Globus pallidus (tissue), 1 donor: Measurements from ENCODE around the gene TNKS1BP1.
"Not testable (repeated sequence)": the region's sequence is repeated elsewhere in the genome, so short reads cannot be mapped to it uniquely, and the experiment has no call there.

Source experiments
- DNase-seq: peaks from one replicate; pipeline ENCODE4 v3.0.0-alpha.2; 2015; ENCODE audit warnings: low spot score

Gene TNKS1BP1

GRCh38 chr11:57294225-57295131, 30.3 kb downstream of the TNKS1BP1 start:
- peak; percentile 24 for DNase-seq

DNA sequence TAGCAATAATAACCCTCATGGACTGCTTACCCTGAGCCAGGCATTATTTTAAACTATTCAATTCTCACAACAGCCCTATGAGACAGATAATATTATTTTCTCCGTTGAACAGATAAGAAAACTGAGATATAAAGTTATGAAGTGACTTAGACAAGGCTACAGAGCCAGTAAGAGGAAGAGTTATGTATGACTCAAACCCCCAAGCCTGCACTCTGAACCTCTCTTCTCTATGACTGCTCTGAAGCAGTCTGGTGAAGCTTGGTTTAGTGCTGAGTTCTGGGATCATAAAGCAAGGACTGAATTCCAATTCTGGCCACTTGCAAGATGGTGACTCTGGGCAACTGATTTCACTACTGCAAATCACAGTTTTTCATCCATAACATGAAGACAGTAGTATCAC, 34.5 kb downstream of the TNKS1BP1 start:
- no peak for DNase-seq

DNA sequence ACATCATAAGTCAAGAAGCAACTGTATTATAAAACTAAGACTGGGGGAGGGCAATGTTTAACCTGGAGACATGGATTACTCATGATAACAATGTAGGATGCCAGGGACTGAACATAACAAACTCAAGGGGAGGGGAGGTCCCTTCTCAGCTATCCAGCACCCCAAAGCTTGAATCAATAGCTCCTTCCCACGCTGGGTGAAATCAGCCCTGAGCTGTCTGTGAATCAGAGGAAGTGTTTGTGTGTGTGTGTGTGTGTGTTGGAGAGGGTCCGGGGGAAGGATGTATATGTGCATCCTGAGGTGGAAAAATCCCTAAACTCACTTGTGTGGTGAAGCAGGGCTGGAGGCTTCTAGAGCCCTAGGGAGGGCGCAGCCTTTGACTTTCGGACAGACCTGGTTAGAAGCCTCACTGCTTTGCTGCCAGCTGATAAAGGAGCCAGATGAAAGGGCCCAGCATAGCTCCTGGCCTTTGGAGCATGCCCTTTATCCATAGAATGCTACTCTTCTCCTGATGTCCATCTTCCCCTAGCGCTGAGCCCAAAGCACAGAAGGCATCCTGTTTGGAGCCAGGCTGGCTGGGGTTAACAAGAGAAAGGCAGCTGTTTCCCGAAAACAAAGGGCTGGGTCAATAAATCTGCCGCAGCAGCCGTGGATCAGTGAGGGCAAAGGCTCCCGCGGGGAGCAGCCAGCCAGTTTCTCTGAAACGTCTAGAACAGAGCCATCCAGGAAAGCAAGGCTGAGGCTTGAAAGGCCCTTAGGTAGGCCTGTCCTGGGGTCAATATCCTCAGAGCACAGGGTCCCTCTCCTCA, 35.8 kb downstream of the TNKS1BP1 start:
- no peak for DNase-seq

DNA sequence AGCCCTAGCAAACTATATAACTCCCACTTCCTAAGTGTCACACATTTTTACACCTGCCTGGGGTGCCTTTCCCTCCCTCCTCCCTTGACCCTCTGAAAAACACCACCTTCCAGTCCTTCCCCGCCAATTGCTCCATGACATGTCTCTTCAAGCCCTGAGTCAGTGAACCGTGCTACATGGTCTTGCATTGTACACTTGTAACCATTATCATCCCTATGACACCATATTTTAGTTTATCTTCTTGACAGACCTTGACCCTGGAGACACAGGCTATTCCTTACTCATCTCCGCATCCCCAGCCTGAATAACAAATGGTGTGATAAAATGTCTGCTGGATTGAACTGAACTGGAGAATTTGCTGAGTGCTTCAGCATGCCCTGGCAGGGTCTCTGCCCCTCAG, 36.9 kb downstream of the TNKS1BP1 start:
- DNase-seq = no peak

- no peak for DNase-seq
These were observed 41.3 kb downstream of the TNKS1BP1 start for GRCh38 chr11:57283231-57283990.

- DNase-seq = not testable (repeated sequence)
These were observed 43.2 kb downstream of the TNKS1BP1 start for GRCh38 chr11:57281546-57281945.

GRCh38 chr11:57279116-57279515, 45.6 kb downstream of the TNKS1BP1 start:
- no peak for DNase-seq

DNA sequence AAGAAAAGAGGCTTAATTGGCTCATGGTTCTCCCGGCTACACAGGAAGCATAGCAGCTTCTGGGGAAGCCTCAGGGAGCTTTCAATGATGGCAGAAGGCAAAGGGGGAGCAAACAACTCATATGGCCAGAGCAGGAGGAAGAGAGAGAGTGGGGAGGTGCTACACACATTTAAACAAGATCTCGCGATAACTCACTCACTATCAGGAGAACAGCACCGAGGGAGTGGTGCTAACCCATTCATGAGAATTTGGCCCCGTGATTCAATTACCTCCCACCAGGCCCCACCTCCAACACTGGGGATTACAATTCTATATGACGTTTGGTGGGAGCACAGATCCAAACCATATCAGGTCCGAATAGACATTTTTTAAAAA, 46.0 kb downstream of the TNKS1BP1 start:
- DNase-seq = no peak

DNA sequence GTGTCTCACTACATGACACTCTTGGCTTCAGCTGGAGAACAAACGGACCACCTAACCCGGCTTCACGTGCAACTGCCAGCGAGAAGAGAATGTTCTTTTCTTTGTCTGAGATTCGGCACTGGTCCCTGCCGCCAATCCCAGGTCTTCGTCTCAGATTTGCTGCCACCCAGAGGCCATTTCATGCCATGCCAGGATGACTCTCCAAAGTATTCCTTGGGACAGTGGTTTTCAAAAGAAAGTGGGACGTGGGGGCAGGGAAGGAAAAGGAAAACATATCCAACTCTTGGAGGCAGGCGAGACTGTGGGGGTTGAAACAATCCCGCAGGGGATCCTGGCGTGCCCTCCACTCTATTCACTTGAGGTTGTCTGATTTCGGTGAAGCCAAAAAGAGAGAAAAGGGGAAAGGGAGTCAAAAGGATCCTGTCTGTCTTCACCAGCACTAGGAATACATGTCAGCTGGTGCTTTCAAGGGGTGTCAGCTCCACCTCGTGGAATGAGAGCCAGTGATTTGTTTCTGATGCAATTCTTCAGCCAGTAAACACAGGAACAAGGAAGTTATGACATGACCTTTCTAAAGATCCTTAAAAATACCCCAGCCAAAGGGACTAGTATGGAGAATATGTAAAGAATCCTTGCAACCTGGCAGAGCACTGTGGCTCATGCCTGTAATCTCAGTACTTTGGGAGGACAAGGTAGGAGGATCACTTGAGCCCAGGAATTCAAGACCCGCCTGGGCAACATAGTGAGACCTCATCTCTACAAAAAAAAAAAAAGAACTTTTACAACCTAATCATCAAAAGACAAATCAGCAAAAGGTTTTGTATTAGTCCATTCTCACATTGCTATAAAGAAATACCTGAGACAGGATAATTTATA, 46.7 kb downstream of the TNKS1BP1 start:
- DNase-seq = peak; percentile 38

GRCh38 chr11:57276971-57277675, 47.6 kb downstream of the TNKS1BP1 start:
- no peak for DNase-seq

DNA sequence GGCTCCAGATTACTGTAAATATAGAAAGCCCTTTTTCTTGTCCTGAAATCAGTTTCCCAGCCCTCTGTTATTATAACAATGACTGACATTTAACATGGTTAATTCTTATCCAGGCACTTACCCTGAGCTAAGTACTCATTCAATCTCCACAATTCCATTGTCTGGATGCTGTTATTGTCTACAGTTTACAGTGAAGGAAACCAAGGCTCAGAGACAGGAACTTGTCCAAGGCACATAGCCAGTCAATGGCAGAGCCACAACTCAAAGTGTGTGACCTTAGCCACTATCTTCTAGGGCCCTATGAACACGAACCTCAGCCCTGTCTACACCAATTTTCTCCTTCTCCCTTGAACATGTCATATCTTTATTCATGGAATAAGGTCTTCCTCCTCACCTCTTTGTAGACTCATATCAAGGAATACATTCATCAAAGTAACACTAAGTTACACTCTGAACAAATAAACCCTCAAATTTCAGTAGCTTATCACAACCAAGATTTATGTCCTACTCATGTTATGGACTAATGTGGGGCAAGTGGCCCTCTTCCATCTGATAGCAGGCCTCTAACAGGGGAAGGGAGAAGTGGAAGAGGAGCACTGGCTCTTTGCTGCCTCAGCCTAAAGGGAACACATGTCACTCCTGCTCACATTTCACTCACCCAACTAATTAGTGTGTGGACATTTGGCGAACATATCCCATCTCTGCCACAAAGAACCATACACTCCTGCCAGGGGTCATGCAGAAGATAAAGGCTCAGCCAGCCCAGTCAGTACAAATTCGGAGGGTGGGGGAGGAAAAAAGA, 48.4 kb downstream of the TNKS1BP1 start:
- no peak for DNase-seq

GRCh38 chr11:57275582-57275981, 49.2 kb downstream of the TNKS1BP1 start:
- DNase-seq = no peak

- DNase-seq = no peak
These were observed 49.8 kb downstream of the TNKS1BP1 start for GRCh38 chr11:57274904-57275498.

- DNase-seq = no peak
These were observed 51.2 kb downstream of the TNKS1BP1 start for GRCh38 chr11:57273448-57274058.

- no peak for DNase-seq
These were observed 55.2 kb downstream of the TNKS1BP1 start for GRCh38 chr11:57269571-57270021.

DNA sequence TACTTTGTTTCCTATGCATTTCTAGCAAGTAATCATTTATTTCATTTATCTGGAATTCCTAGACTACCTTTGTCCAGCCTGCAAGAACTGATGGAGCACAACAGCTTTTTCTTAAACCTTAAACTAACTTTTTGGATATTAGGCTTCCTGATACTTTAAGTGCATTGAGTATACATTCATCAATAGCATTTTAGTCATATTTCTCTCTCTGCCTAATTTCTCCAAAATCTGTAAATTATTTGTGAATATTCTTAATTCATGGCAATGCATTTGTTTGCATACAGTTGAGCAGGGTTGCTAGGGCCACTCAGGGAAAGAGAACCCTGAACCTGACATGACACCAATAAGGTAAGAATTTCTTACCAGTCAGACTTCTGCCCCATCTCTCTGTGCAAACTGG, 58.6 kb downstream of the TNKS1BP1 start:
- DNase-seq = no peak

DNA sequence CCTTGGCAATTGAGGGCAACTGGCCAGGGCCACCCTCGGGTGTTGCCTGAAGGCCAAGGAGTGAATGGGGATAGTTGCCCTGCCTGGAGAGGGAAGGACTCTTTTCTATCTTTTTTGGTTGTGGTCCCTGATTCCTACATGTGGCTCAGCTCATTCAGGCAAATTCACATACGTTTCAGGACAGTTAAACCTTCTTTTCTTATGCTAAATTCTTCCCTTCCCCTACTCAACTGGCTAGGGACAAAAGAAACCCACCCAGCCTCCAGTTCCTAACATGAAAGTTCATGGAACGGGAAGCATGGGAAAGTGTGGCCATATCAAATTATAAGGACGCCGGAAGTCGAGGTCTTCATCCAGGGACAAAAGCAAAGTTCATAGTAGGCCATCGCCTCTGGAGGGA, 61.4 kb downstream of the TNKS1BP1 start:
- no peak for DNase-seq

DNA sequence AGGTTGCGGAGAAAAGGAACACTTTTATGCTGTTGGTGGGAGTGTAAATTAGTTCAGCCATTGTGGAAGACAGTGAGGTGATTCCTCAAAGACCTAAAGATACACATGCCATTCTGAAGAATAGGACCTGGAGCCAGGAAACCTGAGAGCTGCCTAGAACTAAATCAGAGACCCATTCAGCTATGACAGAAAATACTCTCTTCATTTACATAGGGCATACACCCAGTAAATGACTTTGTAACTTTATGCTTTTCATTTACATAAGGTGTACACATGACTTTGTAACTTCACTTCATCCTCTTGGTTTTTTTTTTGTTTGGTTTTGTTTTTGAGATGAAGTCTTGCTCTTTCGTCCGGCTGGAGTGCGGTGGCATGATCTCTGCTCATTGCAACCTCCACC, 62.6 kb downstream of the TNKS1BP1 start:
- no peak for DNase-seq
